A549 (cell line): ENCODE data around the gene PODN.

Experiments
- E2F6 ChIP-seq: IDR thresholded peaks from 2 replicates; pipeline ENCODE4 v1.6.1; 2012; ENCODE audit warnings: low read depth, borderline replicate concordance
- ESRRA ChIP-seq: fragments of 150-350 bp; IDR thresholded peaks from 2 replicates; pipeline ENCODE4 v1.6.1; 2014; ENCODE audit warnings: mild to moderate bottlenecking, low read length, borderline replicate concordance
- HMGXB4 ChIP-seq: fragments of 250-450 bp; sonication (Bioruptor Pico); IDR thresholded peaks from 2 replicates; pipeline ENCODE4 v1.5.0; 2021; ENCODE audit warnings: mild to moderate bottlenecking, moderate library complexity, borderline replicate concordance
- JUN ChIP-seq, 2 experiments: fragments of >200 bp; sonication (Bioruptor Twin); formaldehyde crosslinking; IDR thresholded peaks; 2 replicates in 1 of 2; 3 replicates in 1 of 2; pipeline ENCODE4 v1.6.1; 2016 to 2017
- MAX ChIP-seq: IDR thresholded peaks from 2 replicates; pipeline ENCODE4 v1.6.1; 2012
- POLR2A ChIP-seq: IDR thresholded peaks from 2 replicates; pipeline ENCODE4 v1.6.1; 2012; ENCODE audit warnings: mild to moderate bottlenecking, low read length
- RAD21 ChIP-seq, 2 experiments: fragments of >200 bp in 1 of 2; sonication (Bioruptor Twin) in 1 of 2; formaldehyde crosslinking in 1 of 2; IDR thresholded peaks in 1 of 2; conservative IDR thresholded peaks in 1 of 2; 2 replicates in 1 of 2; 3 replicates in 1 of 2; pipeline ENCODE4 v1.6.1; 2012 to 2018; ENCODE audit warnings: inconsistent platforms in 1 of 2
- TF ChIP-seq, protein P1 (sequence below): fragments of >200 bp; sonication (Bioruptor Twin); formaldehyde crosslinking; IDR thresholded peaks from 3 replicates; pipeline ENCODE4 v1.5.1; 2016
- TF ChIP-seq, protein P2 (sequence below): fragments of 200-600 bp; sonication (generic); IDR thresholded peaks from 2 replicates; pipeline ENCODE4 v1.6.1; 2016; ENCODE audit warnings: antibody characterized with exemption, mild to moderate bottlenecking, moderate library complexity

- no peak for TF ChIP-seq RAD21 (conservative IDR thresholded peaks at IDR 0.05 in 1 of 2, IDR thresholded peaks at IDR 0.05 in 1 of 2)
- no peak for TF ChIP-seq POLR2A
- no peak for TF ChIP-seq HMGXB4 (CRISPR knock-in tag)
- TF ChIP-seq MAX: no peak
- TF ChIP-seq, protein P1, sequence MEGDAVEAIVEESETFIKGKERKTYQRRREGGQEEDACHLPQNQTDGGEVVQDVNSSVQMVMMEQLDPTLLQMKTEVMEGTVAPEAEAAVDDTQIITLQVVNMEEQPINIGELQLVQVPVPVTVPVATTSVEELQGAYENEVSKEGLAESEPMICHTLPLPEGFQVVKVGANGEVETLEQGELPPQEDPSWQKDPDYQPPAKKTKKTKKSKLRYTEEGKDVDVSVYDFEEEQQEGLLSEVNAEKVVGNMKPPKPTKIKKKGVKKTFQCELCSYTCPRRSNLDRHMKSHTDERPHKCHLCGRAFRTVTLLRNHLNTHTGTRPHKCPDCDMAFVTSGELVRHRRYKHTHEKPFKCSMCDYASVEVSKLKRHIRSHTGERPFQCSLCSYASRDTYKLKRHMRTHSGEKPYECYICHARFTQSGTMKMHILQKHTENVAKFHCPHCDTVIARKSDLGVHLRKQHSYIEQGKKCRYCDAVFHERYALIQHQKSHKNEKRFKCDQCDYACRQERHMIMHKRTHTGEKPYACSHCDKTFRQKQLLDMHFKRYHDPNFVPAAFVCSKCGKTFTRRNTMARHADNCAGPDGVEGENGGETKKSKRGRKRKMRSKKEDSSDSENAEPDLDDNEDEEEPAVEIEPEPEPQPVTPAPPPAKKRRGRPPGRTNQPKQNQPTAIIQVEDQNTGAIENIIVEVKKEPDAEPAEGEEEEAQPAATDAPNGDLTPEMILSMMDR: no peak
- no peak for TF ChIP-seq ESRRA
- TF ChIP-seq, protein P2, sequence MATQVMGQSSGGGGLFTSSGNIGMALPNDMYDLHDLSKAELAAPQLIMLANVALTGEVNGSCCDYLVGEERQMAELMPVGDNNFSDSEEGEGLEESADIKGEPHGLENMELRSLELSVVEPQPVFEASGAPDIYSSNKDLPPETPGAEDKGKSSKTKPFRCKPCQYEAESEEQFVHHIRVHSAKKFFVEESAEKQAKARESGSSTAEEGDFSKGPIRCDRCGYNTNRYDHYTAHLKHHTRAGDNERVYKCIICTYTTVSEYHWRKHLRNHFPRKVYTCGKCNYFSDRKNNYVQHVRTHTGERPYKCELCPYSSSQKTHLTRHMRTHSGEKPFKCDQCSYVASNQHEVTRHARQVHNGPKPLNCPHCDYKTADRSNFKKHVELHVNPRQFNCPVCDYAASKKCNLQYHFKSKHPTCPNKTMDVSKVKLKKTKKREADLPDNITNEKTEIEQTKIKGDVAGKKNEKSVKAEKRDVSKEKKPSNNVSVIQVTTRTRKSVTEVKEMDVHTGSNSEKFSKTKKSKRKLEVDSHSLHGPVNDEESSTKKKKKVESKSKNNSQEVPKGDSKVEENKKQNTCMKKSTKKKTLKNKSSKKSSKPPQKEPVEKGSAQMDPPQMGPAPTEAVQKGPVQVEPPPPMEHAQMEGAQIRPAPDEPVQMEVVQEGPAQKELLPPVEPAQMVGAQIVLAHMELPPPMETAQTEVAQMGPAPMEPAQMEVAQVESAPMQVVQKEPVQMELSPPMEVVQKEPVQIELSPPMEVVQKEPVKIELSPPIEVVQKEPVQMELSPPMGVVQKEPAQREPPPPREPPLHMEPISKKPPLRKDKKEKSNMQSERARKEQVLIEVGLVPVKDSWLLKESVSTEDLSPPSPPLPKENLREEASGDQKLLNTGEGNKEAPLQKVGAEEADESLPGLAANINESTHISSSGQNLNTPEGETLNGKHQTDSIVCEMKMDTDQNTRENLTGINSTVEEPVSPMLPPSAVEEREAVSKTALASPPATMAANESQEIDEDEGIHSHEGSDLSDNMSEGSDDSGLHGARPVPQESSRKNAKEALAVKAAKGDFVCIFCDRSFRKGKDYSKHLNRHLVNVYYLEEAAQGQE: no peak
- no peak for TF ChIP-seq E2F6
- TF ChIP-seq JUN (IDR thresholded peaks at IDR 0.05): no peak
These were observed 64.5 kb downstream of the PODN start for GRCh38 chr1:53126495-53126894.
